ENCODE measurements around the gene NUDT12.

- TF ChIP-seq RAD21 (IDR thresholded peaks at IDR 0.05; ENCODE audit: low read depth) (no peak), EP300 (IDR thresholded peaks at IDR 0.05; ENCODE audit: borderline replicate concordance) (no peak), CREB1 (IDR thresholded peaks at IDR 0.05; ENCODE audit: low read depth) (no peak), YY1 (IDR thresholded peaks at IDR 0.05; ENCODE audit: low read depth) (no peak)
Measured at GRCh38 chr5:103589357-103589756, 26.8 kb upstream of the NUDT12 start.

All from Ishikawa (cell line).